SK-N-SH (cell line): ENCODE measurements around the gene C17orf67.

Source experiments
- CTCF ChIP-seq: fragments of 200-600 bp; sonication (generic); IDR thresholded peaks from 2 replicates; pipeline ENCODE4 v1.6.1; 2017; ENCODE audit warnings: antibody characterized with exemption, mild to moderate bottlenecking, moderate library complexity
- JUND ChIP-seq: IDR thresholded peaks from 2 replicates; pipeline ENCODE4 v1.4.0; 2012
- POLR2AphosphoS5 ChIP-seq: IDR thresholded peaks from 2 replicates; pipeline ENCODE4 v1.6.1; 2012; ENCODE audit warnings: low read depth, low read length
- ZBTB33 ChIP-seq: IDR thresholded peaks from 2 replicates; pipeline ENCODE4 v1.4.0; 2012; ENCODE audit warnings: low read depth, borderline replicate concordance

DNA sequence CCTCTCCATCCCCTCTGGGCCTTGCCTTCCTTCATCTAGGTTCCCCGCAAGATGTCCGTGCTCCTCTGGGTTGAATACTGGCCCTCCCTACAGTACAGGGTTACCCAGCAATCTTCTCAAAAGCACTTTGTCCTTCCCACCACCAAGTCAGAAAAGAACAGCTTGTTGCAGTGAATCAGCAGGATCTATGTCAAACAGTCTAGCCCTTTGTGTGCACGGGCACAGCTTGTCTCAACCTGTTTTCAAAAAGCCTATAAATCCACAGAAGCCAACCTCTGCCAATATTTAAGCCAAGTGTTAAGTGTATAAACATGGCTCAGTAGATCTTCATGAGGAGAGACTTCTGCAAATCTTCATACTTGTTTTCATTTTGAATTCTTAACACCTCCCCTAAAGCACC lies 25.2 kb downstream of the C17orf67 start:
- no peak for TF ChIP-seq CTCF
- TF ChIP-seq ZBTB33, result no peak
- TF ChIP-seq POLR2AphosphoS5, result no peak
- TF ChIP-seq JUND, result no peak
